Cerebellar cortex (tissue), 1 donor: ENCODE results near the gene LYPLAL1.
"Not testable (repeated sequence)": the region's sequence is repeated elsewhere in the genome, so short reads cannot be mapped to it uniquely, and the experiment has no call there.

Source experiments
- DNase-seq: peaks from one replicate; pipeline ENCODE4 v3.0.0-alpha.2; 2015; ENCODE audit warnings: low spot score

LYPLAL1 gene

GRCh38 chr1:219163401-219163954 is 10.2 kb upstream of the LYPLAL1 start:
- DNase-seq, result no peak

DNA sequence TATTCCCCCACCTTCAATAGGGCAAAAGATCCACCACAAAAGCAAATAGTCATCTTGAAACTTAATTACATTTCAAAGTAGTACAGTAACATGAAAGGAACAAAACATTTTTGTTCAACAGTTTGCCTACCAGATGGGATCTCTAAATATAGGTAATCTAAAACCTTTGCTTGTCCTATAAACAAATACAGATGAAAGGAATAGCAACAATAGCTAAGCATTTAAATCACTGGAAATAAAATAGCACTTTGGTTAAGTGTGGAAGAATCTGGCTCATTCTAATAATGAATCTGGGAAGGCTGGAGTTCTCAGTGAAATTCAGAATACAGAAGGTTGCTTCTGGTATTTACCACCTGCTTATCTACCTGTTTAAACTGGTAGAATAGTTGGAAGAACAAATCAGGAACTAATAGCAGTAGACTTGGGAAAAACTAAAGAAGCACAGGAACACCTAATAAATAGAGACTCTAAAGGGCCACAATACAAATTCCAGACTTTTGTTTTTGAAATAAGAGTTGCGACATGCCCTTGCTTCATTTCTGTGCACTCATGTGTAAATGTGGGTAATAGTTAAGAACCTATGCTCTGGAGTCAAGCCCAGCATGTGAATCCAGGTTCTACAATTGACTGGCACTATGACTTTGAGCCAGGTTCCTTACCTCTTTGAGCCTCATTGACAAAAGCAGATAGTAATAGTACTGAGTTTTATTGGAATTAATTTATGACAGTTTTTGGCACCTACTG is 2.3 kb upstream of the LYPLAL1 start:
- DNase-seq, result no peak

GRCh38 chr1:219172821-219173220 is 857 bp upstream of the LYPLAL1 start:
- DNase-seq, result no peak

DNA sequence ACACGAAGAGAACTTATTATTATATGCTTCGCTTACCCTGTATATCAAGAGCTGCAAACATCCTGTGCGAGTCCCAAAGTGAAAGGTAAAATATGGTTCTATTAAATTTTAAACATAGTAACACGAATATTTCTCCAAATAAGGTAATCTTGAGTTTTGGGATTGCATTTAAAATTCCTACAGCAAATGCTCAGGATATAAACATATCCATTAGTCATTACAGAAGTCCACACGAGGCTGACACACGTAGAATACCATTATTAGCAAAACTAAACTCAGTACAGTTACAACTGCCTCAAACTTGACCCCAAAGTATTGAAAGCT is 282 bp upstream of the LYPLAL1 start:
- no peak for DNase-seq

DNA sequence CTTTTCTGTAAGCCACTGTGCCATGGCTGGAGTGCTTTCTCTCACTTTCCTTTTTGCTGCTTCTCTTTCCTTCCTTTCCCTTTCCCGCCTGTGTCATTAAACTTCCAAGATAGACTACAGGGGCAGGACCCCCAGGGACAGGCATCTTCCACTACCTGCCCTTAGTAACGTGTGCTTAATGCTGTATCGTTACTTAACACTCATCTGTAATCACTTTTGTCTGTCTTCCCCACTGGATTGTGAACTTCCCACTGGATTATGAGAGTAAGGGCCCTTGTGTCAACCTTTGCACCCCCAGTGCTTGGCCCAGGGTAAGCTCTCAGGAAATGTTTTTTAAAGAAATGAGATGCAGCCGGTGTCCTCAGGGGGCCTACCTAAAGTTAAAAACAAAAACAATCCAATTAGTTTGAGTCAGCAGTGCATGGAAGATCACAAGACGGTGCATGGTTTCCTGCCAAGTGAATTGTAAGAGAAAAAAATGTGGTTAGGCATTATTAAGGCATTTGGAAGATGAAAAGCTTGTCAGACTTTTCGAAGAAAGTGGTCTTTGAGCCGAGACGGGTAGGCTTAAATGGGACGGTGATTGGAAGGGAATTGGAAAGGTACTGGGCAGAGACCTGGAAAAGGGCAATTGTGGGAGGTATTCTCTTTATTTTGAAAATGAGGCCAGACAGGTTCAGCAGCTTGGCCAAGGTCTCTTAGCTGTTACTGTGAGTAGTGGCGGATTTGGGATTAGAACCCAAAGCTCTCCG is 958 bp downstream of the LYPLAL1 start:
- peak; percentile 43 for DNase-seq

GRCh38 chr1:219175212-219175564 is 1.5 kb downstream of the LYPLAL1 start:
- no peak for DNase-seq

DNA sequence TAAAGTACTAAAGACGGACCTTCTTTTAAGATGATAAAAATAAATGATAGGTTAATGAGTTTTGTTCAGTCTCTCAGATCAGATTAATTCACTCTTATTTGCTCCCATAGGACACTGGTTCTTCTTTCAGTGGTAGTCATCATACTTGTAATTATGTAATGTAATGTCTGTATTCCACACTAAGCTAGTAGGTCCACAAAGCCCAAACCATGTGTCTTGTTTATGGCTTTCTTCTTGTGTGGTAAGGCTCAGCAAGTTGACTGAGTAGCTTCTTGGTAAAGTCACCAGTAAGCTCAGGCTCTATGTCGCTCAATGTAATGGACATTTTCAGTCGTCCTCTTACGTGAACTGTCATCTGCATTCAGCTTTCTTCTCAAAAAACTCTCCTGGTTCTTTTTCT is 2.5 kb downstream of the LYPLAL1 start:
- peak; percentile 3 for DNase-seq

- DNase-seq, result peak; percentile 6
Measured at GRCh38 chr1:219177363-219177762, 3.7 kb downstream of the LYPLAL1 start.

GRCh38 chr1:219177940-219178339 is 4.3 kb downstream of the LYPLAL1 start:
- no peak for DNase-seq

DNA sequence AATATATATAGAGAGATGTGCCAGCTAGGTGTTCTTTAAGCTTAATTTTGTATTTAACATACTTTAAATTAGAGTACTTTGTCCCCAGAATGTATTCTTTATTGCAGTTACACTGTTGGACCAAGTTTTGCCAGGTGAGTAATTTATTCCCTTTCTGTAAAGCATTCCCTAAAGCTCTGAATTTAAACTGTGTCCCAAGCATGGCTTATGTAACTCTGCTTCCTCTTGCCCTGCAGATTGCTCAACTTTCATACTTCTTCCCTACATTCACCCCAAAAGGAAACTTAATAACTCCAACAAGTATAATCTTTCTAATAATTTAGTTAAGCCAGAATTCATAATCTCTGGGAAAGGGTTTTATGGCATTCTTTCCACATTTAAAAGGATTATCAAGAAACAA is 5.6 kb downstream of the LYPLAL1 start:
- DNase-seq, result no peak

GRCh38 chr1:219184337-219184736 is 10.7 kb downstream of the LYPLAL1 start:
- DNase-seq, result no peak

DNA sequence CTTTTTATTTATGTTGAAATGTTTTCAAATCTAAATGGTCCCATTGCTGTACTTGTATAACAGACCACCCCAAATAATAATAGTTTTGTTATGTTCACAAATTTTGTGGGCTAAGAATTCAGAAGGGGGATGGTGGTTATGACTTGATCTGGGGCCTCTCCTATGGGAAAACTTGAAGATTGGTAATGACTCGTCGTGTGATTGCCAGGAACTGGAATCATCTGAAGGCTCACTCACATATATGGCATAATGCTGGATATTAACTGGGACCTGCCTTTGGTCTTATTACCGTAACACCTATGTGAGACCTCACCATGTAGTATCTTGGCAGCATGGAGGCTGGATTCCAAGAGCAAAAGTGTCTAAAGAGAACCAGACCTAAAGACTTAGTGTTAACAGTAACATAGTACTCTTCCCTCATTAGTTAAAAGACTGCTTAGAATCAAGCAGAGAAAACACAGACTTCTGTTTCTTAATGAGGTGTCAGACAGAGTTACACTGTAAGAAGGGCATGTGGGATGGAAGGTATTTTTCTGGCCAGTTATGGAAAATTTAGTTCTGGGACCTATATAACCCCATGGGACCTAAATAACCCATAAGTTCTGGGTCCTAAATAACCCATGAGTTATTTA is 11.9 kb downstream of the LYPLAL1 start:
- no peak for DNase-seq

GRCh38 chr1:219188331-219188803 is 14.7 kb downstream of the LYPLAL1 start:
- DNase-seq, result no peak

- no peak for DNase-seq
Measured at GRCh38 chr1:219189021-219189824, 15.5 kb downstream of the LYPLAL1 start.

- no peak for DNase-seq
Measured at GRCh38 chr1:219189952-219190351, 16.3 kb downstream of the LYPLAL1 start.

DNA sequence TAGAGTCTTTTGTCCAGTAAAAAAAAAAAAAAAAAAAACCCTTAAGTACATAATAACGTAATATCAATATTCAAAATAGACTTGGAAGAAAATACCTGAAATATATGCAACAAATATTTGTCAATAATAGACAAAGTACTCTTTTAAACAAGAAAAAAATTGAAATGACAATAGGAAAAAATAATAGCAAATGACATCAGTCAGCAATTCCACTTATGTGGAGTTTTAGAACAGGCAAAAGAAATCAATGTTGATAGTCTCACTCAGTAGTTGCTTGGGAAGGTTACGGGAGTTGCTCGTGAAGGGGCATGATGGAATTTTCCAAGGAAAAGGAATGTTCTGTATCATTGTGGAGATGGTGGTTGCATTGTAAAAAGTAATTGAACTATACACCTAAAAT is 16.9 kb downstream of the LYPLAL1 start:
- DNase-seq, result no peak

- DNase-seq, result not testable (repeated sequence)
Measured at GRCh38 chr1:219195833-219196232, 22.2 kb downstream of the LYPLAL1 start.

DNA sequence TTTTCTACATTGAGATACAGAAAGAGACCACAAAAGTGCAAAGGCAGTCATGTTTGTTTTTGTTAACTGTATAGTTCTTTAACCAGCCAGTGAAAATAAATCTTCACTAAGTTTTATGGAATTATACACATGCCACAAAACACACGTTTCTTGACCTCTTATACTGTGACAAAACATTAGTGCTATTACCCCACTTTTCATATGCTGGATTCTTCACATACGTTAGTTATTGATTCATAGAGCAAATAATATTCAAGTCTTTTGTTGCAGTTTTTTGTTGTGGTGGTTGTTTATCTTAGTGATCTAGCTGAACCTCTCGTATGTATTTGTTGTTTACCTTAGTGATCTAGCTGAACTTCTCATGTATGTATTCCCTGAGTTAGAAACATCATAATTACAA is 28.0 kb downstream of the LYPLAL1 start:
- no peak for DNase-seq

- no peak for DNase-seq
Measured at GRCh38 chr1:219202567-219202966, 28.9 kb downstream of the LYPLAL1 start.

- DNase-seq, result no peak
Measured at GRCh38 chr1:219206350-219206749, 32.7 kb downstream of the LYPLAL1 start.

DNA sequence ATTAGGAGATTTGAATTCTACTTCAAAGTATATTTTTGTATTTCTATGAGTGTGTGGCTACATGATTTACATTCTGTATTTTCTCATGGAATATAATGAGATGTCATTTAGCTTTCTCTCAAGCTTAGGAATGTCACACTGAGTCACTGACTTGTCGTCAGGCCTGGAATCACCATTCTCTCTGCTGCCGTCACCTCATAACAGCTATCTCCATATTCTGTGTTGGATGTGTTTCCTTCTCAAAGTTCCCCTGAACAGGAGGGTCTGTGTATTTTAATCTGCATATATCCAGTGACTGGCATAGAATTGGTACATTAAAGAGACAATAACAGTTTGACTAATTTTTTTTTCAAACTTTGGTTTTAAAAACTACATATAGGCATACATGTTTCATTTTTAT is 35.9 kb downstream of the LYPLAL1 start:
- no peak for DNase-seq

DNA sequence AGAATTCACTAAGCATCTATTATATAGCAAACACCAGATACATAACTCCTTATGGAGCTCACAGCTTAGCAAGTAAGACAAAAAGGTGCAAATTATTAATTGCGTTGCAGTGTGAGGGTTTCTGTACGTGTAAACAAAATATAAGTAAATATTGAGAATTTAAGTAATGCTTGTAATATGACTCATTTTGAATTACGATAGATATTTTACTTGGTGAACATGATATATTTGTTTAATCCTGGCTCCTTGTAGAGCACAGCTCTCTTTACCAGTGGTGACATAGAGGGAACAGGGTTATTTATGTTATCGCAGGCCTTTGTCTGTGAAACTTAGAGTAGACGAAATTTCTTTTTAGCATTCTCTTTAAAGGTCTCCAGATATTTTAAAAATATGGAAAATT is 36.4 kb downstream of the LYPLAL1 start:
- no peak for DNase-seq
